ENCODE data around the gene EFNB2.
A peak's percentile ranks its signal among the peaks of the same experiment; 100 is the strongest.

Gene EFNB2

GRCh38 chr13:106535552-106536243 lies at the start of gene EFNB2:
TSS of gene EFNB2 (minus strand) at chr13:106535662. CDS start at chr13:106534964, 698 bp downstream.
- DNase-seq (ENCODE audit: low spot score) = peak; percentile 91

- no peak for DNase-seq (ENCODE audit: low spot score)
These were observed 45.8 kb upstream of the EFNB2 start for GRCh38 chr13:106581225-106581624.

DNA sequence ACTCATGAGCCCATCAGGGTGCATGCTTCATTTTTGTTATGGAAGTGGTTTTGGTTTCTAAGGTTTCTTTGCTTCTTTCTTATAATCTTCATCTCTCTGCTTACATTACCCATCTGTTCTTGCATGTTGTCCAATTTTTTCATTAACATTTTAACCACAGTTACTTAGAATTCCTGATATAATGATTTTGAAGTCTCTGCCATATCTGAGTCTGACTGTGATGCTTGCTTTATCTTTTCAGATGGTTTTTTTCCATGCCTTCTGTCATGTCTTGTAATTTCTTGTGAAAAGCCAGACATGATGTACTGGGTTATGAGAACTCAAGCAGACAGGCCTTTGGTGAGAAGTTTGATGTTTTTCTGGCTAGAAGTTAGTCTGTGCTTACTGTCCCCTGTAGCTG lies 40.4 kb upstream of the EFNB2 start:
- no peak for DNase-seq (ENCODE audit: low spot score)

- no peak for DNase-seq (ENCODE audit: low spot score)
These were observed 38.4 kb upstream of the EFNB2 start for GRCh38 chr13:106573868-106574267.

DNA sequence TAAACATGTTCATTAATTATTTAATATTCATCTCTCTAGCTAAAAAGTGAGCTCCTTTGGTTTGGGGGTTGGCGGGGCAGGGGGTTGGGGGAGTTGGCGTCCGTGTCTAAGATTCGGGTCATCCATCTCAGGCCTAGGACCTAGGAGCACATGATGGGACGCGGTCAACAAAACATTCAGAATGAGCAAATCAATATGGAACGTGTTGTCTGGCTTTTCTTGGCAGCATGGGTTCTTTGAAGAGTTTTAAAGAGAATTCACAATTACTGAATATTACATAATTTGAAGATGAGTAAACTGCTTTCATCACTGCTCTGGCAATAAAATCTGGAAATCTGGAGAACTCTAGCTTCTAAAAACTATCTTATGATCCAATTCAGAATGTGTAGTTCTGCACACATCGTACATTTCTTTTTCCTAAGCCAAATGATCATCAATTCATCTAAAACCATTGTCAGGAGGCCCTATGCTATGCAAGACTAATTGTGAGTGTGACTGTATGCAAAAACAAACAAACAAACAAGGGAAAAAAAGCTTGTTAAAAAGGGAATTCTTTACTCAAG lies 37.9 kb upstream of the EFNB2 start:
- no peak for DNase-seq (ENCODE audit: low spot score)

- peak; percentile 43 for DNase-seq (ENCODE audit: low spot score)
These were observed 34.9 kb upstream of the EFNB2 start for GRCh38 chr13:106570299-106570852.

- peak; percentile 65 for DNase-seq (ENCODE audit: low spot score)
These were observed 34.0 kb upstream of the EFNB2 start for GRCh38 chr13:106569233-106570095.

DNA sequence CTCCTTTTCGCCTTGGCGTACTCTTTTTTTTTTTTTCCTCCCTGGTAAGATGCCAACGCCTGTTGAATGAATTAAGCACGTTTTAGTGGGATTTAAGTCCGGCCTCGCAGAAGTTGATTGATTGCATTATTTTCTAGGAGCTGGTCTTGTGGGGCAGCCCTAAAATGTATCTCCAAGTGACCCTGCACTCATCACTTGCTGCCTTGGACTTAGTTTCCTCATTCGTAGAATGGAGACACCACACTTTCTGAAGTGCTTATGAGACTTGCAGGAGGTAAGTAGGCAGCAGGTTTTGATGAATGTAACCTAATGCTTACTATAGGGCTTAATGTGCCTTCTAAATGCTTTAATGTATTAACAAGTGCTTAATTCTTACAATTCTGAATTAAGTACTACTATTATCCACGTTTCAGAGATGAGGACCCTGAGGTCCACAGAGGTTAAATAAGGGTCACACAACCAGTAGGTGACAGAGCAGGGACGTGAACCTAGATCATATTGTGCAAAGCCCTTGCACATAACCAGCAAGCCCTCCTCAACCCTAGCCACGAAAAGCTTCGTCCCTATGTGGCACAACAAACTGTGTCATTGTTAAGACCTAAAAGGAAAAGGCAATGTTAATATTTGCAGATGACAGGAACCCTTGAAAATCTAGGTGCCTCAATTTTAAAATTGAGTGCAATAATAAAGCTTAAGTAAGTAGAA lies 33.0 kb upstream of the EFNB2 start:
- DNase-seq (ENCODE audit: low spot score) = no peak

- peak; percentile 92 for DNase-seq (ENCODE audit: low spot score)
These were observed 32.2 kb upstream of the EFNB2 start, which contains the start of gene ARGLU1 for GRCh38 chr13:106567474-106568298. TSS of gene ARGLU1 (minus strand) at chr13:106568137. CDS start at chr13:106567919, 218 bp downstream.

- peak; percentile 74 for DNase-seq (ENCODE audit: low spot score)
These were observed 31.4 kb upstream of the EFNB2 start for GRCh38 chr13:106566641-106567473.

DNA sequence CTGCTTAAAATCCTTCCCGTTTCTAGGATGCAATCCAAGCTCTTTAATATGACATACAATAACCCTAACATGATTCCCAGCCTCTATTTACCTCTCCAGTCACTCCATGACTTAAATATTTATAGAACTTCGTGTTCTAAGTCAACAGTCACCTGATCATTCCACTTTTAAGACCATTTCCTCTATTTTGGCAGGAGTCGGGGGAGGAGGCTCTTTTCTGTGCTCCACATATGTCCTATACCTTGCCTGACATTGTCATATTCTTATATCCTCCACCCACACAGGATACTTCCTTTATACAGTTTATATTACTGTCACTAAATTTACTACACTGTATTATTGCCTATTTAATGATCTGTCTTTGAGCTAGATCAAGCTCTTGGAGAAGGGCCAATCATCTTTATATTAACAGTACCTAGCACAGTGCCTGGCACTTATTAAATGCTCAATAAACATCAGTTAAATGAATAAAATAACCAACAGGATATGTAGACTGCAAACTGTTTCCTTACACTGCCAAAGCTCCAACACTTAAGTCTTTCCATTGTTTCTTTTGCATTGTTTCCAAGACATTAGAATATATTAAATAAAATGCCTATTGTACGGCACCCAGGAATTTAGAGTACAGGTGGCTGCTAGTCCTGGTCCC lies 29.8 kb upstream of the EFNB2 start:
- no peak for DNase-seq (ENCODE audit: low spot score)

DNA sequence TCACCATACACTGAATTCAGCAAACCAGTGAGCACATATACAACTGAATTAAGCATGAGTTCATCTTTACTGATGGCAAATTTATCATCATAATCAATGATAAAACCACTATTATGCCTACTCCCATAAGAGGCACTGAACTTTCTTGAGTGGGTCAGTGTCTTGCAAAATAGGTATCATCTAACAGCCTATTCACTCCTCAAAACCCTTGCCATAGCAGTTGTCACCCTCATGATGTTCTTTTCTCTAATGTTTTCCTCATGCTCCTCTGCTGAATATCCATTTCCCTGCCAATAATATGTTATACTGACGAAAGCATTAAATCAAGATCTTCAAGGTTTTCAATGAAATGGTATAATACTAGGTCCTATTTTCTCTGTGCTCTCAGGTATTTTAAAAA lies 26.8 kb upstream of the EFNB2 start:
- no peak for DNase-seq (ENCODE audit: low spot score)

DNA sequence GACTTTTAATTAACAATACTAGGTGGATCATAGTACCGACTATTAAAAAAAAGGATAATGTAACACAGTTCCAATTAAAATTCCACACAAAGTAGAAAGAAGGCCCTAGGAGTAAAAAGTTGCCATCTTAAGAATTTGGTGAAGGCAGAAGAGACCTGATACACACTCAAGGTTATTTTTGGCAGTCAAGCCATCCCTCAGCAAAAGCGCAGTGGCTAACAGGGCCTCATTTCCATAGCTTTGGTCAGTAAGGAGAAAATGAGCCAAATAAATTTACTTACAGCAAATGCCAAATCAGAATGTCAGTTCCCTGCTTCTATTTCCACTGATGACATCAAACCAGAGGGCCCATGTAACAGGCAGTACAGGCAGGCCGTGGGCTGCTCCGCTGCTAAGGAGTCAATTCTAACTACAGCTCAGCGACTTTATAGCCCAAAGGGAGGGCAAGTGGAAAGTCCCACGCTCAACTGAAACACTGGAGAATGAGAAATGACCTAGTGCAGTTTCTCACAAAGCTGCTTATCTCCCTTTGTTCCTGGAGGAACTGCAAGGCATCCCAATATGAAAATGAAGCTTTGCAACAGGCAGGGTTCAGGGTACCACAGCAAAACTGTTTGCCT lies 26.2 kb upstream of the EFNB2 start:
- no peak for DNase-seq (ENCODE audit: low spot score)

- no peak for DNase-seq (ENCODE audit: low spot score)
These were observed 25.4 kb upstream of the EFNB2 start for GRCh38 chr13:106560821-106561220.

DNA sequence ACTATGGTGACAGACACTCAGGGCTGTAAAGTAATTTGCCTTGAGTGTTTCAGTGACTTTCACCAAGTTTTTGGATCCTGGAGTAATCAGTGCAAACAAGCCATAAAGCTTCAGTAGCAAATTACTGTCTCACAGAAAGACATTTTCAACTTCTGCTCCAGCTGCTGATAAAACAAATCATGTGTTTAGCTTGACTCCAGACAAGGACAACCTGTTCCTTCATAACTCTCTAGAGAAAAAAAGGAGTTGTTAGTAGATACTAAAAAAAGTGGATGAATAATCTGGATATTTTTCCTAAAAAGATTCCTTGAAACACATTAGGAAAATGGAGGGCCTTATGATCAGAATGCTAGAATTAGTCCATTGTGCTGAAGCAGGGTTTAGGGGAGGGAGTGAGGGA lies 23.1 kb upstream of the EFNB2 start:
- DNase-seq (ENCODE audit: low spot score) = no peak

DNA sequence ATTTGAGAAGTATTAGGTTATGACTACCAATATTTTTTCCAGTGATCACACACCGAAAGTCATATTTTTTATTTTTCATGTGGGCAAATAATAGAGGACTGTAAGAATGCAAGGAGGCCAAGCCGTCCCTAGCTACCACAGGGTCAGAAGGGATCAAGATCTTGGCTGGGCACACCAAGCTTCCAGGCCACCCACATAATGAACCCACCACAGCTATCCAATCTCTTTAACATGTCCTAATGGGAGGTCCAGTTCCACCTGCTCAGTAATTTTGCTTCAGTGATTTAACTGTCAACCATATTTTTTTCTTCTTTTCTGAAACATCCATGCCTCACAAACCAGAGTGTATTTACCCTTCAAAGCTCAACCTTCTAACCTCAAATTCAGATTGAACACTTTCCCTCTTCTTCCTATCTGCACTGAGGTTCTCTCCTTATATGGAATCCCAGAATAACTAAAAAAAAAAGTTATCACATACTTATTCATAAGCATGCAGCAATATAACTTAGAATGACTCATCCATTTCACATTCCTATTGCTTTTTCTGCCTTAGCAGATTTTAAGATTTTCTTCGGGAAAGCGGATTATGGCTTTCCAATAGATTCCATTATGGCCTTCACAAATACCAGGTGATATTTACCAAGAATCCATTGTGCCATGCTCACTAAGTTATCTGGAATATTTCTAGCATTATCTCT lies 20.3 kb upstream of the EFNB2 start:
- peak; percentile 65 for DNase-seq (ENCODE audit: low spot score)

DNA sequence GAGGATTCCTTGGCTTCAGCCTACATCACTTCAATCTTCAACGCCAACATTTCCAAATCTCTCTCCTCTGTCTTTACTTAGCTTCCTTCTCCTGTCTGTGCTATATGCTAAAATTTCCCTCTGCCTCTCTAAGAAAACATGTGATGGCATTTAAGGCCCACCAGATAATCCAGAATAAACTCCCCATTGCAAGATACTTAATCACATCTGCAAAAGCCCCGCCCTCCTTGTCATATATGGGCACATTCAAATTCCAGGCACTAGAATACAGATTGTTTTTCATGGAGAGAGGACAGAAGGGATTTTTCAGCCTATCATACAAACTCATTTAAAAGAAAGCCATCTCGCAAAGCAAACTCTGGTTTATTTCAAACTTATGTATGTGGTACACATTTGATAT lies 16.3 kb upstream of the EFNB2 start:
- no peak for DNase-seq (ENCODE audit: low spot score)

DNA sequence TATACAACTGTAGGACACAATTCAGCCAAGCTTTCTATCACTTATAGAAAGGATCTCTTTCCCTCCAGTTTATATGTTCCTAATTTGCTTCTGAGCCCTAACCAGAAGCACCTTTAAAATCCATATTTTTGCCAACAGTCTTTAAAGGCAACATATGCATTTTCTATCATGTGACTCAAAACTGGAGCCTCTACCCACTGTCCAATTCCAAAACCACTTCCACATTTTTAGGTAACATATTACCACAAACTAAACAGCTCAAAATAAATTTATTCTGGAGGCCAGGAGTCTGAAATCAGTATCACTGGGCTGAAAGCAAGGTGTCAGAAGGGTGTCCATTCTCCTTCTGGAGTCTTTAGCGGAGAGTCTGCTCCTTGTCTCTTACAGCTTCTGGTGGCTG lies 15.9 kb upstream of the EFNB2 start:
- DNase-seq (ENCODE audit: low spot score) = no peak
